Esophagus squamous epithelium (tissue), 4 donors: Measurements from ENCODE around the gene SOX15.

ENCODE experiments used
- CTCF ChIP-seq, 6 experiments: fragments of 450-650 bp in 4 of 6; fragments of 200-600 bp in 2 of 6; sonication (generic) in 2 of 6; IDR thresholded peaks; one replicate each; pipeline ENCODE4 v1.5.1; 2016 to 2019; ENCODE audit warnings: antibody characterized with exemption in 6 of 6, mild to moderate bottlenecking in 4 of 6, moderate library complexity in 4 of 6
- POLR2A ChIP-seq, 4 donors: fragments of 450-650 bp; IDR thresholded peaks; one replicate each; pipeline ENCODE4 v1.6.1; 2017; ENCODE audit warnings: antibody characterized with exemption in 4 of 4, mild to moderate bottlenecking in 4 of 4, moderate library complexity in 3 of 4

- TF ChIP-seq CTCF (IDR thresholded peaks at IDR 0.05) (no peak), POLR2A (IDR thresholded peaks at IDR 0.05) (no peak)
Observed at GRCh38 chr17:7631398-7632380, 41.8 kb upstream of the SOX15 start.
